GM12878 (cell line): ENCODE data around the gene IMMP2L.

Source experiments
- EP300 ChIP-seq, 2 experiments: fragments of 150-350 bp in 1 of 2; IDR thresholded peaks; 2 replicates each; pipeline ENCODE4 v1.6.1; 2011 to 2012; ENCODE audit warnings: low read depth in 2 of 2, low read length in 2 of 2, borderline replicate concordance in 1 of 2, improper control_type of control experiment in 1 of 2, inconsistent platforms in 1 of 2; ENCODE audit not compliant: control insufficient read depth in 1 of 2
- GABPA ChIP-seq: IDR thresholded peaks from 2 replicates; pipeline ENCODE4 v1.6.1; 2014; ENCODE audit warnings: antibody characterized with exemption, low read depth, mild to moderate bottlenecking, inconsistent platforms
- JUND ChIP-seq: IDR thresholded peaks from 2 replicates; pipeline ENCODE4 v1.6.1; 2012; ENCODE audit warnings: low read depth, mild to moderate bottlenecking, low read length, improper control_type of control experiment, moderate library complexity
- KDM1A ChIP-seq: fragments of 200-600 bp; sonication (generic); IDR thresholded peaks from 2 replicates; pipeline ENCODE4 v1.6.1; 2016; ENCODE audit warnings: borderline replicate concordance
- POLR2A ChIP-seq: IDR thresholded peaks from 2 replicates; pipeline ENCODE4 v1.6.1; 2011; ENCODE audit warnings: low read depth, mild to moderate bottlenecking, low read length
- POLR2AphosphoS5 ChIP-seq: IDR thresholded peaks from 2 replicates; pipeline ENCODE4 v1.6.1; 2011; ENCODE audit warnings: mild to moderate bottlenecking, low read length, inconsistent platforms
- SMC3 ChIP-seq: IDR thresholded peaks from 2 replicates; pipeline ENCODE4 v1.6.1; 2011; ENCODE audit warnings: low read length, improper control_type of control experiment, borderline replicate concordance
- TF ChIP-seq, protein P1 (sequence below), 3 experiments: IDR thresholded peaks in 2 of 3; conservative IDR thresholded peaks in 1 of 3; 2 replicates each; pipeline ENCODE4 v1.5.1; 2011; ENCODE audit warnings: low read depth in 3 of 3, low read length in 3 of 3, mild to moderate bottlenecking in 3 of 3, control low read depth in 2 of 3, moderate library complexity in 2 of 3, inconsistent platforms in 1 of 3, mixed read lengths in 1 of 3; ENCODE audit not compliant: control insufficient read depth in 2 of 3, insufficient read depth in 1 of 3; ENCODE audit errors: extremely low read depth in 1 of 3
- TF ChIP-seq, protein P2 (sequence below): fragments of 450-650 bp; formaldehyde crosslinking; IDR thresholded peaks from 2 replicates; pipeline ENCODE4 v1.4.0; 2020; ENCODE audit warnings: mild to moderate bottlenecking, moderate library complexity
- TF ChIP-seq, protein P3 (sequence below): IDR thresholded peaks from 2 replicates; pipeline ENCODE4 v1.6.1; 2012; ENCODE audit warnings: low read depth, low read length, improper control_type of control experiment
- TF ChIP-seq, protein P4 (sequence below): IDR thresholded peaks from 2 replicates; pipeline ENCODE4 v1.6.1; 2012; ENCODE audit warnings: mild to moderate bottlenecking, low read depth, low read length

DNA sequence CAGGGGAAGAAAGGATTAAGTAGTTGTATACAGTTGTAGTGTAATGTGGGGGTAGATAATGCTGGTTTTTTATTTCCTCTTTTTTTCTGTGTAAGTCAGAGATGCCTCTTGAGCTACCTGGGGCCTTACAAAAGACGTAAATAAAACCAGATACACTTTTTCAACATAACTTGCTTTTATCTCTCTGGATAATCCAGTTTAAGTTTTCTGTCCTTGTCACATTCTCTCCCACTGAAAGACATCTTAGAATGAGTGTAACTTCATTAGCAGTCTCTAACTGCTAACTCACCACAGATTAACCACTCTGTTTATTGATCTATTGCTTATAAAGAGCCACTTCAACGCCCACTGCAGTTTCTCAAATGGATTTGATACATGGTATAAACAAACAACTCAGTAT is 535.5 kb downstream of the IMMP2L start:
- TF ChIP-seq, protein P1, sequence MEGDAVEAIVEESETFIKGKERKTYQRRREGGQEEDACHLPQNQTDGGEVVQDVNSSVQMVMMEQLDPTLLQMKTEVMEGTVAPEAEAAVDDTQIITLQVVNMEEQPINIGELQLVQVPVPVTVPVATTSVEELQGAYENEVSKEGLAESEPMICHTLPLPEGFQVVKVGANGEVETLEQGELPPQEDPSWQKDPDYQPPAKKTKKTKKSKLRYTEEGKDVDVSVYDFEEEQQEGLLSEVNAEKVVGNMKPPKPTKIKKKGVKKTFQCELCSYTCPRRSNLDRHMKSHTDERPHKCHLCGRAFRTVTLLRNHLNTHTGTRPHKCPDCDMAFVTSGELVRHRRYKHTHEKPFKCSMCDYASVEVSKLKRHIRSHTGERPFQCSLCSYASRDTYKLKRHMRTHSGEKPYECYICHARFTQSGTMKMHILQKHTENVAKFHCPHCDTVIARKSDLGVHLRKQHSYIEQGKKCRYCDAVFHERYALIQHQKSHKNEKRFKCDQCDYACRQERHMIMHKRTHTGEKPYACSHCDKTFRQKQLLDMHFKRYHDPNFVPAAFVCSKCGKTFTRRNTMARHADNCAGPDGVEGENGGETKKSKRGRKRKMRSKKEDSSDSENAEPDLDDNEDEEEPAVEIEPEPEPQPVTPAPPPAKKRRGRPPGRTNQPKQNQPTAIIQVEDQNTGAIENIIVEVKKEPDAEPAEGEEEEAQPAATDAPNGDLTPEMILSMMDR (IDR thresholded peaks at IDR 0.05 in 2 of 3, conservative IDR thresholded peaks at IDR 0.05 in 1 of 3; ENCODE audit: control insufficient read depth in 2 of 3, extremely low read depth in 1 of 3, insufficient read depth in 1 of 3, low read depth in 3 of 3, low read length in 3 of 3) = no peak
- TF ChIP-seq, protein P2, sequence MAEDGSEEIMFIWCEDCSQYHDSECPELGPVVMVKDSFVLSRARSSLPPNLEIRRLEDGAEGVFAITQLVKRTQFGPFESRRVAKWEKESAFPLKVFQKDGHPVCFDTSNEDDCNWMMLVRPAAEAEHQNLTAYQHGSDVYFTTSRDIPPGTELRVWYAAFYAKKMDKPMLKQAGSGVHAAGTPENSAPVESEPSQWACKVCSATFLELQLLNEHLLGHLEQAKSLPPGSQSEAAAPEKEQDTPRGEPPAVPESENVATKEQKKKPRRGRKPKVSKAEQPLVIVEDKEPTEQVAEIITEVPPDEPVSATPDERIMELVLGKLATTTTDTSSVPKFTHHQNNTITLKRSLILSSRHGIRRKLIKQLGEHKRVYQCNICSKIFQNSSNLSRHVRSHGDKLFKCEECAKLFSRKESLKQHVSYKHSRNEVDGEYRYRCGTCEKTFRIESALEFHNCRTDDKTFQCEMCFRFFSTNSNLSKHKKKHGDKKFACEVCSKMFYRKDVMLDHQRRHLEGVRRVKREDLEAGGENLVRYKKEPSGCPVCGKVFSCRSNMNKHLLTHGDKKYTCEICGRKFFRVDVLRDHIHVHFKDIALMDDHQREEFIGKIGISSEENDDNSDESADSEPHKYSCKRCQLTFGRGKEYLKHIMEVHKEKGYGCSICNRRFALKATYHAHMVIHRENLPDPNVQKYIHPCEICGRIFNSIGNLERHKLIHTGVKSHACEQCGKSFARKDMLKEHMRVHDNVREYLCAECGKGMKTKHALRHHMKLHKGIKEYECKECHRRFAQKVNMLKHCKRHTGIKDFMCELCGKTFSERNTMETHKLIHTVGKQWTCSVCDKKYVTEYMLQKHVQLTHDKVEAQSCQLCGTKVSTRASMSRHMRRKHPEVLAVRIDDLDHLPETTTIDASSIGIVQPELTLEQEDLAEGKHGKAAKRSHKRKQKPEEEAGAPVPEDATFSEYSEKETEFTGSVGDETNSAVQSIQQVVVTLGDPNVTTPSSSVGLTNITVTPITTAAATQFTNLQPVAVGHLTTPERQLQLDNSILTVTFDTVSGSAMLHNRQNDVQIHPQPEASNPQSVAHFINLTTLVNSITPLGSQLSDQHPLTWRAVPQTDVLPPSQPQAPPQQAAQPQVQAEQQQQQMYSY (CRISPR knock-in tag) = no peak
- TF ChIP-seq POLR2AphosphoS5 = no peak
- TF ChIP-seq, protein P3, sequence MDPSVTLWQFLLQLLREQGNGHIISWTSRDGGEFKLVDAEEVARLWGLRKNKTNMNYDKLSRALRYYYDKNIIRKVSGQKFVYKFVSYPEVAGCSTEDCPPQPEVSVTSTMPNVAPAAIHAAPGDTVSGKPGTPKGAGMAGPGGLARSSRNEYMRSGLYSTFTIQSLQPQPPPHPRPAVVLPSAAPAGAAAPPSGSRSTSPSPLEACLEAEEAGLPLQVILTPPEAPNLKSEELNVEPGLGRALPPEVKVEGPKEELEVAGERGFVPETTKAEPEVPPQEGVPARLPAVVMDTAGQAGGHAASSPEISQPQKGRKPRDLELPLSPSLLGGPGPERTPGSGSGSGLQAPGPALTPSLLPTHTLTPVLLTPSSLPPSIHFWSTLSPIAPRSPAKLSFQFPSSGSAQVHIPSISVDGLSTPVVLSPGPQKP = no peak
- no peak for TF ChIP-seq GABPA
- no peak for TF ChIP-seq EP300 (IDR thresholded peaks at IDR 0.05; ENCODE audit: borderline replicate concordance in 1 of 2, control insufficient read depth in 1 of 2, low read depth in 2 of 2, low read length in 2 of 2)
- TF ChIP-seq JUND = no peak
- TF ChIP-seq POLR2A = no peak
- no peak for TF ChIP-seq KDM1A
- TF ChIP-seq, protein P4, sequence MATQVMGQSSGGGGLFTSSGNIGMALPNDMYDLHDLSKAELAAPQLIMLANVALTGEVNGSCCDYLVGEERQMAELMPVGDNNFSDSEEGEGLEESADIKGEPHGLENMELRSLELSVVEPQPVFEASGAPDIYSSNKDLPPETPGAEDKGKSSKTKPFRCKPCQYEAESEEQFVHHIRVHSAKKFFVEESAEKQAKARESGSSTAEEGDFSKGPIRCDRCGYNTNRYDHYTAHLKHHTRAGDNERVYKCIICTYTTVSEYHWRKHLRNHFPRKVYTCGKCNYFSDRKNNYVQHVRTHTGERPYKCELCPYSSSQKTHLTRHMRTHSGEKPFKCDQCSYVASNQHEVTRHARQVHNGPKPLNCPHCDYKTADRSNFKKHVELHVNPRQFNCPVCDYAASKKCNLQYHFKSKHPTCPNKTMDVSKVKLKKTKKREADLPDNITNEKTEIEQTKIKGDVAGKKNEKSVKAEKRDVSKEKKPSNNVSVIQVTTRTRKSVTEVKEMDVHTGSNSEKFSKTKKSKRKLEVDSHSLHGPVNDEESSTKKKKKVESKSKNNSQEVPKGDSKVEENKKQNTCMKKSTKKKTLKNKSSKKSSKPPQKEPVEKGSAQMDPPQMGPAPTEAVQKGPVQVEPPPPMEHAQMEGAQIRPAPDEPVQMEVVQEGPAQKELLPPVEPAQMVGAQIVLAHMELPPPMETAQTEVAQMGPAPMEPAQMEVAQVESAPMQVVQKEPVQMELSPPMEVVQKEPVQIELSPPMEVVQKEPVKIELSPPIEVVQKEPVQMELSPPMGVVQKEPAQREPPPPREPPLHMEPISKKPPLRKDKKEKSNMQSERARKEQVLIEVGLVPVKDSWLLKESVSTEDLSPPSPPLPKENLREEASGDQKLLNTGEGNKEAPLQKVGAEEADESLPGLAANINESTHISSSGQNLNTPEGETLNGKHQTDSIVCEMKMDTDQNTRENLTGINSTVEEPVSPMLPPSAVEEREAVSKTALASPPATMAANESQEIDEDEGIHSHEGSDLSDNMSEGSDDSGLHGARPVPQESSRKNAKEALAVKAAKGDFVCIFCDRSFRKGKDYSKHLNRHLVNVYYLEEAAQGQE = no peak
- no peak for TF ChIP-seq SMC3
